SJSA1 (cell line): ENCODE results near the gene PLAC1. TPM values are rescaled to one million over a fixed set of nuclear protein-coding genes. Genes with fewer than 3 reads are reported as not detected.

Source experiments
- DNase-seq, 2 experiments: peaks; one replicate each; pipeline ENCODE4 v3.0.0-alpha.2; 2015 to 2020; ENCODE audit warnings: low spot score in 2 of 2, low read depth in 1 of 2
- H3K27ac ChIP-seq: fragments of 250-450 bp; sonication (Bioruptor Pico); 2 replicates; pipeline ENCODE4 v1.5.1; 2020; ENCODE audit warnings: mild to moderate bottlenecking, moderate library complexity
- H3K27me3 ChIP-seq: fragments of 250-450 bp; sonication (Bioruptor Pico); replicated peaks from 2 replicates; pipeline ENCODE4 v1.5.1; 2020; ENCODE audit warnings: mild to moderate bottlenecking, moderate library complexity
- H3K36me3 ChIP-seq: fragments of 250-450 bp; sonication (Bioruptor Pico); 2 replicates; pipeline ENCODE4 v1.5.1; 2020; ENCODE audit warnings: mild to moderate bottlenecking
- H3K4me1 ChIP-seq: fragments of 250-450 bp; sonication (Bioruptor Pico); replicated peaks from 2 replicates; pipeline ENCODE4 v1.6.1; 2021; ENCODE audit warnings: mild to moderate bottlenecking
- H3K4me3 ChIP-seq: fragments of 250-450 bp; sonication (Bioruptor Pico); 2 replicates; pipeline ENCODE4 v1.5.1; 2020; ENCODE audit warnings: mild to moderate bottlenecking
- H3K9me3 ChIP-seq: fragments of 250-450 bp; sonication (Bioruptor Pico); replicated peaks from 2 replicates; pipeline ENCODE4 v1.5.1; 2020; ENCODE audit warnings: mild to moderate bottlenecking
- total RNA-seq: library from RNA; depleted of rRNA; stranded (reverse); fragments of >200 nt; shearing (Covaris generic); gene quantifications from 2 replicates; pipeline ENCODE4 v1.2.3, GENCODE V29; 2014; rRNA removed

The PLAC1 gene
- total RNA-seq, 1 experiment from 2014 or later: not detected

- H3K36me3 ChIP-seq: no peaks in the 10 kb centered on the region
- no peak overlapping the region; the same call in 1 of the 2 replicates for H3K27ac ChIP-seq
- H3K4me3 ChIP-seq: no peak overlapping the region
- H3K9me3 ChIP-seq: no peaks in the 10 kb centered on the region
- DNase-seq: no peak
- H3K4me1 ChIP-seq: peaks cover 20% of the 10 kb centered on the region
- H3K27me3 ChIP-seq: no peaks in the 10 kb centered on the region
Observed at GRCh38 chrX:134525086-134525792, 133.0 kb downstream of the PLAC1 start.

DNA sequence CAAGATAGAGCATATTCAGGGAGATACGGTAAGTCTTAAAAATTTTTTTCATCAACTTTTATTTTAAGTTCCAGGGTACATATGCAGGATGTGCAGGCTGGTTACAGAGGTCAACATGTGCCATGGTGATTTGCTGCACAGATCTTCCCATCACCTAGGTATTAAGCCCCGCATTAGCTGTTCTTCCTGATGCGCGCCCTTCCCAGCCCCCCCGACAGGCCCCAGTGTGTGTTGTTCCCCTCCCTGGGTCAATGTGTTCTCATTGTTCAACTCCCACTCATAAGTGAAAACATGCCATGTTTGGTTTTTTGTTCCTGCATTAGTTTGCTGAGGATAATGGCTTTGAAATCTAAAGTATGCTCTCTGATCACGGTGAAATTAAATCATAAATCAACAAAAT, 134.1 kb downstream of the PLAC1 start:
- DNase-seq: no peak

DNA sequence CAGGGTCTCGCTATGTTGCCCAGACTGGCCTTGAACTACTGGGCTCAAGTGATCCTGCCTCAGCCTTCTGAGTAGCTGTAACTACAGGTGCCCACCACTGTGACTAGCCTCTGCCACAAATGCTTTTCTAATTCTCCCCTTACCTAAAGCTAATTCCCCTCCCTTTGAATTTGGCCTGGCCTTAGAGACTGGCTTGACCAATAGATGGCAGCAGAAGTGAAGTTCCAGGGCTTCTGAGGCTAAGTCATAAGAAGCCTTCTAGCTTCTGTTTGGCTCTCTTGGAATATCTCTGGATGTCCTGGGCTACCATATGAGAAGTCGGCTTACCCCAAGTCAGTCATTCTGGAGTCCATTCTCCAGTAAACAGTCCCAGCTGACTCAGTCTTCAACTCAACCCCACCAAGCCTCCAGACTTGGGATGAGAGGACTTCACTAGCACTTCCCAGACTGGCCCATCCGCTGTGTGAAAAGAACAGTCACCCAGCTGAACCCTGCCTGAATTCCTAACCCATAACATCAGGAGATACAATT, 137.3 kb downstream of the PLAC1 start:
- no peak overlapping the region for H3K27ac ChIP-seq
- DNase-seq: peak; percentile 49 to 52
- no peak overlapping the region for H3K4me3 ChIP-seq
- H3K4me1 ChIP-seq: peaks cover 12% of the 10 kb centered on the region
- H3K9me3 ChIP-seq: no peaks in the 10 kb centered on the region
- no peaks in the 10 kb centered on the region for H3K27me3 ChIP-seq
- H3K36me3 ChIP-seq: no peaks in the 10 kb centered on the region

More for the DNA sequence above, 134.1 kb downstream of the PLAC1 start:
- no peak overlapping the region for H3K27ac ChIP-seq
- H3K36me3 ChIP-seq: no peaks in the 10 kb centered on the region
- no peak overlapping the region for H3K4me3 ChIP-seq
- peaks cover 20% of the 10 kb centered on the region for H3K4me1 ChIP-seq
- no peaks in the 10 kb centered on the region for H3K9me3 ChIP-seq
- no peaks in the 10 kb centered on the region for H3K27me3 ChIP-seq

Other genes with a start within 250 kb of the PLAC1 start
- gene HPRT1, start 198.3 kb downstream of the PLAC1 start, total RNA-seq: 19.2 and 21.4 TPM in 2 replicates
- 16.7 and 17.6 TPM in 2 replicates for gene PABIR2, start 138.7 kb upstream of the PLAC1 start, total RNA-seq